CD4-positive, alpha-beta T cell treated with Interleukin-6 for 4 hours (primary cell): Measurements from ENCODE around the gene POGK.
"Not testable (repeated sequence)": the region's sequence is repeated elsewhere in the genome, so short reads cannot be mapped to it uniquely, and the experiment has no call there.

Experiments
- DNase-seq: peaks from one replicate; pipeline ENCODE4 v3.0.0-alpha.2; 2020; ENCODE audit warnings: mixed read lengths

POGK gene

GRCh38 chr1:166858726-166859419 is 19.6 kb downstream of the POGK start:
- DNase-seq: no peak

GRCh38 chr1:166859597-166859996 is 20.3 kb downstream of the POGK start:
- DNase-seq: no peak

GRCh38 chr1:166865926-166866325 is 26.7 kb downstream of the POGK start:
- no peak for DNase-seq

GRCh38 chr1:166868639-166869038 is 29.4 kb downstream of the POGK start:
- no peak for DNase-seq

GRCh38 chr1:166869318-166870099 is 30.2 kb downstream of the POGK start:
- DNase-seq: no peak

- DNase-seq: no peak
Observed at GRCh38 chr1:166870584-166870983, 31.3 kb downstream of the POGK start.

GRCh38 chr1:166874464-166874863 is 35.2 kb downstream of the POGK start:
- no peak for DNase-seq

- DNase-seq: no peak
Observed at GRCh38 chr1:166875302-166875733, 36.0 kb downstream of the POGK start.

- DNase-seq: peak; percentile 100
Observed at GRCh38 chr1:166875734-166876539, 36.7 kb downstream of the POGK start, which contains the start of gene TADA1. TADA1 (minus strand) TSS chr1:166876264; CDS start chr1:166876233, 31 bp downstream.

GRCh38 chr1:166876540-166876838 is 37.2 kb downstream of the POGK start:
- DNase-seq: no peak

GRCh38 chr1:166878173-166878917 is 39.1 kb downstream of the POGK start:
- DNase-seq: not testable (repeated sequence)

GRCh38 chr1:166882893-166883292 is 43.6 kb downstream of the POGK start:
- DNase-seq: no peak

GRCh38 chr1:166884040-166884642 is 44.9 kb downstream of the POGK start:
- peak; percentile 43 for DNase-seq

GRCh38 chr1:166884971-166885370 is 45.7 kb downstream of the POGK start:
- no peak for DNase-seq

- no peak for DNase-seq
Observed at GRCh38 chr1:166888373-166889111, 49.3 kb downstream of the POGK start.

- no peak for DNase-seq
Observed at GRCh38 chr1:166889776-166890175, 50.5 kb downstream of the POGK start.

- no peak for DNase-seq
Observed at GRCh38 chr1:166895766-166896165, 56.5 kb downstream of the POGK start.

- no peak for DNase-seq
Observed at GRCh38 chr1:166899769-166900168, 60.5 kb downstream of the POGK start.

- no peak for DNase-seq
Observed at GRCh38 chr1:166900987-166901386, 61.7 kb downstream of the POGK start.

GRCh38 chr1:166902279-166902678 is 63.0 kb downstream of the POGK start:
- no peak for DNase-seq

GRCh38 chr1:166903232-166903631 is 64.0 kb downstream of the POGK start:
- no peak for DNase-seq

GRCh38 chr1:166905136-166905535 is 65.9 kb downstream of the POGK start:
- no peak for DNase-seq
